NCI-H2107 treated with DMSO at 0.1 percent for 48 hours (cell line): Measurements from ENCODE around the gene CDC14C.
"Not testable (repeated sequence)": the region's sequence is repeated elsewhere in the genome, so short reads cannot be mapped to it uniquely, and the experiment has no call there.

Experiments
- DNase-seq: peaks from one replicate; lab custom pipeline; 2025; ENCODE audit not compliant: unreplicated experiment; lab: John Stamatoyannopoulos, UW

Gene CDC14C

DNA sequence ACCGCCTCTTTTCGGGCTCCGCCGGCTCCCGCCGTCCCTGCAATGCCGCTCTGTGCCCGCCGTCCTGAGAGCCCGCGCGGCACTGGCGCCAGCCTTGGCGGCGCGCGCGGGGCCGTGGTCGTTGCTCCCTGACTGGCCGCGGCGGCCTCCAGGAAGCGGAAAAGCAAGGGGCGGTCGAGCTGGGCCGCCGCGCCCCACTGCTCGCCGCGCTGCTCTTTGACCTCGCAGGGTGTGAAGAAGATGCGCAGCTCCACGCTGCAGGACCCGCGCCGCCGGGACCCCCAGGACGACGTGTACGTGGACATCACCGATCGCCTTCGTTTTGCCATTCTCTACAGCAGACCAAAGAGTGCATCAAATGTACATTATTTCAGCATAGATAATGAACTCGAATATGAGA, at the start of gene CDC14C:
Gene CDC14C, plus strand, starts transcription at position 115 of the 400 bp plus-strand sequence. Its CDS starts 126 bp downstream, at position 241.
- DNase-seq: no peak

DNA sequence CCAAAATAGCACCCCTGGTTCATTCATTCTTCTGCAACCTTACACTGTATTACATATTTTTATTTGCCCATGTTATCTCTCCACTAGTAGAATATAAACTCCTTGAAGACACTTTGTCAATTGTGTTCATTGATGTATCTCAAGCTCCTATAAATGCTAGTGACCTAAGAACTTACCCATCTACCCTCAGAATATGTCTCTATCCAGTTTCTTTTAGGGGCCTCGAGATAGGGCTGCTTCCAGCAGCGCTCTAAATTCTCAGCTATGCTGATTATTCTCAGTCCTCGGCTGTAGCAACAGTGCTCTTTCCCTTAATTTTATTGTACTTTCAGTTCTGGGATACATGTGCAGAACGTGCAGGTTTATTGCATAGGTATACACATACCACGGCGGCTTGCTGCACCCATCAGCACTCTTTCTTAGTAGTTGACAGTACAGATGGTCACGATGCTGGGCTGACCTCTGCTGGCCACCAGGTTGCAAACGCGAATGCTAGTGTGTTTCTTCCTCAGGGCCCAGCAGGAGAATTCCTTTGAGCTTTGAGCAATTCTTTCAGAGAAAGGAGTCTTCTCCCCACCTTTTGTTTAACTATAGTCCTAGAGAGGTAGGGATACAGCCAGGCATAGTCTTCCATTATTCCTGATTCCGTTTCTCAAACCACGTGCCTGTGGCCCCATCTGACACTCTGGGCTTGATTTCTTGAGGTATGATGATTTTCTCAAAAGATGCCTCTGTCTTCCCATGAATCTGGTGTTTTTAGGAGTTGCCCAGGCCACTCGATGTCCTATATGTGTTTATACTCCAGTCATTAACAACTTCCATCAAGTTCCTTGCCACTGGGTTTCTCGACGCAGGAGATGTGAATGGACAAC, 49.1 kb upstream of the CDC14C start:
- DNase-seq: no peak

DNA sequence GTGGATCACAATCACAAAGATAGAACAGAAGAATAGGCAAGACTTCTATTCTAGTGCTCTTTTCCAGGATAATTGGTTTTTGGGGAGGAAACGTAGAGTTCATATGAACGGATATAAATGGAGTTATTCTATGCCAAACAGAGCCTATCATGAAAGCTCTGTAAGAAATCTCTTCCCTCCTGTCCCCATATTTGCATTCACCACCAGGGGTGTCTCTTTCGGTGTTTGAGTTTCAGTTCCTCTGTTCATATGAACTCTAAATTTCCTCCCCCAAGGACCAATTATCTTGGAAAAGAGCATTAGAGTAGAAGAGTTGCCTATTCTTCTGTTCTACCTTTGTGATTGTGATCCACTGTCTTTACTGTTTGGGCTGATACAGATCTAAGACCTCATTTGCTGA, 48.3 kb upstream of the CDC14C start:
- no peak for DNase-seq

DNA sequence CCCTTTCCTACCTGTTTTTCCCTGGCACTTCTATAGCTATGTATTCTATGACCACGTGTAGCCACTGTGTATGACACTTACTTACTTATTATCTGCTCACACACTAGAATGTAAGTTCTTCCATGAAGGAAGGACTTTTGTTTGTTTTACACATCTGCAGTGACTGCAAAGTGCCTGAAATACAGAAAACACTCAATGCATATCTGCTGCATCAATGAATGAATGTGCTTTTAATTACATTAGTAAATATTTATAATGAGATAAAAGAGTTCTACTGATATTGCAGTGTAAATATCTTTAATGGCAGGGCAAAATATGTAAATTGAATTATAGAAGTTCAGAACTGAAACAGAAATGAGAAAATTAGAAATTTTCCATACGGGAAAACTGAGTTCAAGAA, 43.5 kb upstream of the CDC14C start:
- DNase-seq: no peak

DNA sequence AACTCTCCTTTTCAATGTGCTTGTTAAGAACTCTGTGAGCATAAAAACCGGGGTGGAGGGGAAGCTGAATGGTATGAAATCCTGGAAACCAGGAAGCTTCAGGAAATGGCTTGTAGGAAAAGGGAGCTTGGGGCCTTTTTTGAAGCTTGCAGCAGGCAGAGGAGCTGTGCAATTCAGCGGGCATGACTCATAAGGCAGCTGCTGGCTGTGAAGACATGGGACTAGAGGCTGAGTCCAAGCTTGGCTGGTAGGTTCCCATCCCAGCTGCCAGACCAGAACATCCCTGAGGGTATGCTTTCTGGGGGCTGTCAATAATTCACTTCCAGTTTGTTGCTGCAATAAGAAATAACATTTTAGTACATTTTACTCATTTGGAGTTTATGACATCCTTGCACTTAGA, 36.8 kb upstream of the CDC14C start:
- no peak for DNase-seq

DNA sequence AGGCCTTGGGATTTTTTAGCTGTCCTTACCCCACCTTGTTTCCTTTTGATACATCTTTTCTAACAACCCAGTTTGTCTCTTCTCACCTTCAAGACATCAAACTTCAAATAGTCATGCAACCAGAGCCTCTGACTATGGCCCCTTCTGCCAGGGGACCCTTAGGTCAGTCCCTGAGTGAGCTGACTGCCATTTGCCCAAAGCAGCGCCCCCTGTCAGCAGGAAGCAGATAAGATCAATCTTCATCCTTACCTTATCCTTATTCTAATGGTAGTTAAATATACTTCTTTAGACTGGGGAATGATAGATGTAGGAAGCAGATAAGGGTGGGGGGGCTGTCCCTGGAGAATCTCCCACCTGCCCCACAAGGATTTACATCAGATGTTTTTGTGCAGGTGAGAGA, 29.8 kb upstream of the CDC14C start:
- no peak for DNase-seq

DNA sequence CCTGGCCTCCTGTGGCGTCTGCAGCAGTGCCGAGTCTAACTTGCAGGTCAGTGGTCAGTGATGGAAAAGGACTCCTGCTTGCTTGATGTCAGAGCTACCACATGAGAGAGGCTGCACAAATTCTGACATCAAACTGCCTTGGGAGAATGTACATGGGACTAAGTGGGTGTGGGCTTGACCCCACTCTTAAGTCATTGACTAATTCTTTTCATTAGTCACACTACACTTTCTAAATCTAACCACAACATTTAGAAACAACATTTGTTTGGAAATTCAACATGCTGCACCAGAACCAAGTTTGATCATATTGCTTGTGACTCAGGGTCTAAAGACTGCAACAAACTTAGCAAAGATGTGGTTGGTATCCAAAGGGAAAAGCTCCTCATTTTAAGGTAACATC, 24.4 kb upstream of the CDC14C start:
- DNase-seq: no peak

DNA sequence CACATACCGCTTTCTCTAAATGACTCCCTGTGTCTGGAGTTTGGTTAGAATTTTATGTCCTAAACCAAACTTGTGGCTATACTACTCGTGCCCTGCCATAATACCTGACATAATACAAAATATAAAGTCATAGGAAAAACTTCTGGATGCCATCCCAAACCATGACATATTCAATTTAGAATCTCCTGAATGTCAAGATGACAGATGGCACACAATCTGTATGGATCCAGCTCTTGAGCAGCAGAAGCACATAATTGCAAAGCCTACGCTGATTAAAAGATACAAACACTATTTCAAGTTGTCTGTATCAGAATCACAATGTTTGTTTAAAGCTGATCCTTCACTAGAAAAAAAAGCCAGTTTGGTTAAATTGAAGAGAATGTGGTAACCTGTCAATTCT, 22.4 kb upstream of the CDC14C start:
- DNase-seq: no peak

DNA sequence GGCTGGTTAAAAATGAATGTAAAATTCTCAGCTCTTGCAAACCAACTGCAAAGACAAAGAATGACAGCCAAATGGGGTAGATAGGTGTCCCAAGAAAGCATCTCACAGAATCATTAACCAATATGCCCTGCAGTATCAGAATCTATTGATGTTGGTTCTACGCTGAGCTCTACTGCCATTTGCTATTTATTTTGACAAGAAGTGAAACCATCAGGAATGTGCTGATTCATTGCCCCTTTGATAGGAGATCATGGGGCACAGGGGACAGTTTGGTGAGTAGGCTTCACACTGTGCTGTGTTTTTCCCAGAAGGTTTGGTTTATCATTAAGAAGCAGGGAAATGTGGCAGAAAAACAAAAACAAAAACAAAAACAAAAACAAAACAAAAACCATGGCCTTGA, 19.4 kb upstream of the CDC14C start:
- no peak for DNase-seq

DNA sequence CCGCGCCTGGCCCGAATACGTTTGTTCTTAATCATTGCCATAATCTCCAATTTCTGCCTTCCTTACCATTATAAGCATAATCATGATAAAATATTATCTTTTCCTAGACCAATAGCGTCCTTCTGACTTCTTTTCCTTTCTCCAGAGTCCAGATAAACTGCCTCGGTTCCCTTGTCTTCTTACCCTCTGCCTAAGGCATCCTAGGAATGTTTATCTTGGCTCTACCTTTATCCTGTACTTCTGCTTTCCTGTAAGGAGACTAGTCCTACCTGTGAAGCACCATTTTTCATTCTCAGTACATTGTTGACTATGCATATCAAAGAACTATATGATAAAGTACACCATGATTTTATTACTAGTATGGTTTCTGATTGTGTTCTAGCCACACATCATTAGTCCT, 18.7 kb upstream of the CDC14C start:
- not testable (repeated sequence) for DNase-seq

DNA sequence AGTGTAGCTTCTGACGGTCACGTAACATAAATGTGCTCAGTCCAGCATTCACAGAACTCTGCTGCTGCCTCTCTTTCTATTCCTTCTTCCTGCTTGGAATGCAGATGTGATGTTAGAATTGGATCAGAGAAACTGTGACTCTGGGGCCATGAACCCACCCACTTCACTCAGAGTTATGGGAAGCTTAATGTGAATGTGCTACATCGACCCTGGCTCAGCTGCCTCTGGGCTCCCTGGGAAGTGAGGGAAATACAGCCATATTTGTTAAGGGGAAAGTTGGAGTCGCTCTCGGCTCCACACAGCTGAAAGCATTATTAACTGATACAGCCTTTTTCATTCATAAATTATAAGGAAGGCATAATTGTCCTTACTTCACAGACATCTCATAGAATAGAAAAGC, 14.5 kb upstream of the CDC14C start:
- not testable (repeated sequence) for DNase-seq

DNA sequence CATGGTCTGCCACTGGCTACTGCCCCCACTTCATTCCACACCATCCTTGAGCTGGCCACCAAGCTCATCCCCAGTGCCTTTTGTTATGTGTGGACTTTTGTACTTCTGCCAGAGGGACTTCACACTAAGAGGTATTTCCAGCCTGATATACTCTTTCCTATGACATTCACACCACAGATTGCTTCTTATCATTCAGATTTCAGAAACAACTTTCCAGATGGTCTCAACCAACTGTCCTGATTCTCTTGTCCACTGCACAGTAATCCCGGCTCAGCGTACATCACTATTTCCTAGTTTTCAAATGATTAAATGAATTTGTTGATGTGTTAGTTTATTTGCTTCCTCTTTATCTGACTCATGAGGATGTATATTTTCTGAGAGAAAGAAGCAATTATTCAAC, 7.1 kb downstream of the CDC14C start:
- DNase-seq: no peak

DNA sequence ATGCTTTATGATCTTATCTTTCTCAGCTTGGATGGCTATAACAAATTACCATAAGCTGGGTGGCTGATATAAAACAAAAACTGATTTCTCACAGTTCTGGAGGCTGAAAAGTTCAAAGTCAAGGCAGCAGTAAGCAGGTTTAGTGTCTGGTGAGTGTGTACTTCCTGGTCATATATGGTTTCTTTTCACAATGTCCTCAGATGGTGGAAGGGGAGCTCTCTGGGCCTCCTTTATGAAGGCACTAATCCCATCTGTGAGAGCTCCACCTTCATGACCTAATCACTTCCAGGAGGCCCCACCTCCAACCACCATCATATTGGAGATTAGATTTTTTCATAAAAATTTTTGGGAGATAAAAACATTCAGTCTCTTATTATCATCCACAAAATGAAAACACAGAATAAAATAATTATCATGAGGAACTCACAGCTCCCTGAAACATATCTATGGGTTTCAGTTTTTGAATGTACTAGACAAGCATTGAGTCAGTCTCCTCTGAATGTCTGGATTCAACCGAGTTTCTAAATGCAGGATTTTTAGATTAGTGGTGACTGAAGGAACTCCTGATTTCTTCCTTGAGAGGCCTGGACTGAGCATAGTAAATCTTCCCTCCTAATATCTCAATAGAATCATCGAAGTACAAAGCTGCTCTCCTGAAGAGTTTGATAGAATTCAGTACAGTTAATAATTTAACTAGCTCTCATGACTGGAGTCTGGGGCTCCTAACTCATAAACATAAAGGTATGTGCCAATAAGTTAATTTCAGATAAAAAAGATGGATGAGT, 8.0 kb downstream of the CDC14C start:
- no peak for DNase-seq

DNA sequence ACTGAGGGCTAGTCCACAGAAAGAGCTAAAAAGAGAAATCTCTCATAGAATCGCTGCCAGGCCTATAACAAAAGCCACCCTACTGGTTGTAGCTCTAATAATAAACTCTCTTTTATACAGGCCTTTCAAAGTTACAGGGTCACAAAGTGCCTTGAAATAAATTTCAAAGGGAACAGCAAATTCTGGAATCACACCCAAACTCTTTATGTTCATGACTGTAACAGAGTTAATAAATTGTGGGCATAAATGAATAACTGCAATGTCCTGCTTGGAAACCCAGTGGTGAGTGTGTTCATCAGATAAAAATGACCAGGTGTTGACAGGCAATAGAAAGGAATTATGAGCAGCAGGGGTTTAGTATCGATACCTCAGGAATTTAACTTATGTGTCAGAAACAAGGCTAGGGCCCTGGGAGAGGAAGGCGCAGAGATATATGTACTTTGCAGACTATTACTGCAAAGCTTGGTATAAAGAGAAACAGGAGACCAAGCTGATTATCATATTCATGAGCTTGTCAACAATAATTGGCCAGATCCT, 9.3 kb downstream of the CDC14C start:
- DNase-seq: no peak

DNA sequence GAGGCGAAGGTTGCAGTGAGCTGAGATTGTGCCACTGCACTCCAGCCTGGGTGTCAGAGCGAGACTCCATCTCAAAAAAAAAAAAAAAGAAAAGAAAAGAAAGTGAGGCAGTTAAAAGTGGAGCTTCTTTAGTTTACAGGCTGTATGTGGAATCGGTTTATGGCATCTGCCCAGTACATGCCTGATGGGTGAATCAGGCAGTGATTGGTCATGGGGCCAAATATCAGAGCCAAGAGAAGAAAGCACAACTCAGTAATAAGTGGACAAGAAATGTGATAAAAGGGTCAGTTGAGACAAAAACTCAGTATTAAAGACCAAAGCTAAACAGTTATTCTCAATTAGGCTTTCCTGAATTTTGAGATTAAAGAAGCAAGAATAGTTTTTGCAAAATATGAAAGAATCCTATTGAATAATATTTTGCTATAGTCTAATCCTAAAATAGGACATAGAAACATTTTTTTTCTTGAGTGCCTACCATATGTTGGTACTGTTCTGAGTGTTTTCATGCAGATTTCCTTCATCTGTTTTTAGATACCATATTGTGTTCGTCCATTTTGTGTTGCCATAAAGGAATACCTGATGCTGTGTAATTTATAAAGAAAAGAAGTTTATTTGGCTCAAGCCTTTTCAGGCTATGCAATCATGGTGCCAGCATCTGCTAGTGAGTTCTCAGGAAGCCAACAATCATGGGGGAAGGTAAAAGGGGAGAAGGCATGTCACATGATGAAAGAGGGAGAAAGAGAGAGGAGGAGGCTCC, 14.4 kb downstream of the CDC14C start:
- no peak for DNase-seq

DNA sequence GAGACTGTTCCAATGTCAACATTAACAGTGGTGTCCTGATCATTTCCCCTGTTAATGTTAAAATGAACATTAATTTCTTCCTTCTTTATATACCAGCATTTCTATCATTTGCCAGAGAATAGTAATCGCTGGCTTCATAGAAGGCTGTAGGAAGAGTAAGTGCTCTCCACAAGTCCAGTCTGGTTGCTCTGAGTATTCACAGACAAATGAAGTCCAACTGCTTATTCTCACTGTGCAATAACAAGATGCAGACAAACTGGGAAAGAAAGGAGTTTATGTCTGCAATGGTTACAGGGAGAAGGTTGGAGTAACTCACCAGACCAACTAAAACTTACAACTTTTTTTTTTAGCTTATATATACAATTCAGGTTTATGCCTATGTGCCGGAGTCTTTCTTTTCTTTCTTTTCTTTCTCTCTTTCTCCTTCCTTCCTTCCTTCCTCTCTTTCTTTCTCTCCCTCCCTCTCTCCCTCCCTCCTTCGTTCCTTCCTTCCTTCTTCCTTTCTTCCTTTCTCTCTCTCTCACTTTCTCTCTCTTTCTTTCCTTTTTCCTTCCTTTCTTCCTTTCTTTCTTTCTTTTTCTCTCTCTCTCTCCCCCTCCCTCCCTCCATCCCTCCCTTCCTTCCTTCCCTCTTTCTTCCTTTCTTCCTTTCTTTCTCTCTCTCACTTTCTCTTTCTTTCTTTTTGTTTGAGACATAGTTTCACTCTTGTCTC, 19.1 kb downstream of the CDC14C start:
- no peak for DNase-seq

DNA sequence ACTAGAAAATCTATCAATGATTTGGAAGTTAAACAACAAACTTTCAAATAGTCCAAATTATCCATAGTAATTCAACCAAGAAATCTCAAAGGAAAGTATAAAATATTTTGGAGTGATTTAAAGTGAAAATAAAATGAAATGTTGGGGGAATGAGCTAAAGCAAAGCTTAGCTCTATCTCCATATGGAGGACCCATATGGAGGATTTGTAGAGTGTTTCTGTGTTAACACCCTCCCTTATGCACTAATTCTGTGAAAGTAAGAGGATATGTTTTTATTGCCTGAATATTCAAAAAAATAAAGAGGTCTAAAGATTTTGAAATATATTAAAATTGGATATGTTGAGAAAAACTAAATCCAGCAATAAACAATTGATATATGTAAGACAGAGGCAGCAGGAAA, 31.6 kb downstream of the CDC14C start:
- DNase-seq: no peak

DNA sequence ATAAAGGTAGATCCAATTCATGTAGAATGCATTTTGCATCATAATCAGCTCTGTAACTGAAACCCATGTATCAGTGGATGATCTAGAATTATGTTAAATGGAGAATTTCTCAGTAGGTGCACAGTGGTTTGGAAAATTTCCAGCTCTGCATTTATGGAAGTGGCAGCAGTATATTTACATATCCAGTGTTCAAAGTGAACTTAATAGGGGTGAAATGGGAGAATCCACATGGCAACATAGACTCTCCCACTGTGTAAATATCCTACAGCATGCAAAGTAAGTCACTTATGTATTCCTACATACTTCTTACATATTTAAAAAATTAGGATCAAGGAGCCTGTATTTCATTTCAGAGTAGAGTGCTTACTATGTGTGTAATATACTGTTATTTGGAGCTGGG, 35.3 kb downstream of the CDC14C start:
- DNase-seq: no peak

DNA sequence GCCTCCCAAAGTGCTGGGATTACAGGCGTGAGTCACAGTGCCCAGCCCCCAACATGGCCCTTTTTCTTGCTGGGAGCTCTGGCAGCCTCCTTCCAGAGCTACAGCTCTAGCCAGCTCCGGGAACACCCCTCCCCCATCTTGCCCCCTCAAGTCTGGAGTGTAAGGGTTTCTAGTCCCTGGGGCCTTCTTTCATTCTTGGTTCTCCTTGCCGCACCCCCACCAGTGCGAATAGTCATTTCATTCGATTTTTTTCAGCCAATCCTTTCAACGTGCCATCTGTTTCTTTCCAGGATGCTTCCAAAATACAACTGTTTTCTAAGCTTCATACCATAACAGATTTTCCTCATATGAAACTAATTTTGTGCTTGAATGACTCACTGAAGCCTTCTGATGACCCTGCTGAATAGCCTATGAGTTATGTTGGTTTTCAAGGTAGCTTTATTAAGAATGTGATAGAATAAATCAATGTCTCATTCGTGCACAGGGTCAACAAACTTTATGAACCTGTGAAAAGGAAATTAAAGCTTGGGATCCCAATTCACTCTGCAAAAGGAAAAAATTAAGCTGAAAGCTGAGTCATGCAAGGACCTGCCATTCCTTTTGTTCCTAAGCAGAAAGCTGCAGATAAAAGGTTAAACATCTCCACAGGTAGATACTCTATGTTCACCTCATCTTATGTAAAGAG, 38.6 kb downstream of the CDC14C start:
- DNase-seq: no peak

DNA sequence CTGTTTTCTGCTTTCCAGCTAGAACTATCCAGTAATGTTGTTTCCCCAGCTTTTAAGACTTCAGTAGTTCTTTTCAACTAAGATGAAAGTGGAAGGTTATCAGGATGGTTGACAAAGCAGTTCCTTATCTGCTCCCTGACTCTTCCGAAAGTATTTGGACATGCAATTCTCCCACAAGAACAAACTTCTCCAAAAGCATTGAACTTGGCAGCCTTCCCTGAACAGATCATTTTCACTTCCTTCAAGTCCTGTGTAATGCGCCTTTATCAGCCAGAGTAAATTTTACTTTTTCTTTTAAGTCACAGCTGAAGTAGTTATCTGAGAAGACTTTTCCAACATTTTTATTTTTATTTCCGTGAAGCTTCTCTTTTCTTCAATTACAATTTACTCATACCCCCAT, 39.7 kb downstream of the CDC14C start:
- no peak for DNase-seq
